Measurements from ENCODE around the gene NXPE1. TPM values are rescaled to one million over a fixed set of nuclear protein-coding genes. Genes with fewer than 3 reads are reported as not detected.

Gene NXPE1
- not detected in 2 replicates for total RNA-seq

DNA sequence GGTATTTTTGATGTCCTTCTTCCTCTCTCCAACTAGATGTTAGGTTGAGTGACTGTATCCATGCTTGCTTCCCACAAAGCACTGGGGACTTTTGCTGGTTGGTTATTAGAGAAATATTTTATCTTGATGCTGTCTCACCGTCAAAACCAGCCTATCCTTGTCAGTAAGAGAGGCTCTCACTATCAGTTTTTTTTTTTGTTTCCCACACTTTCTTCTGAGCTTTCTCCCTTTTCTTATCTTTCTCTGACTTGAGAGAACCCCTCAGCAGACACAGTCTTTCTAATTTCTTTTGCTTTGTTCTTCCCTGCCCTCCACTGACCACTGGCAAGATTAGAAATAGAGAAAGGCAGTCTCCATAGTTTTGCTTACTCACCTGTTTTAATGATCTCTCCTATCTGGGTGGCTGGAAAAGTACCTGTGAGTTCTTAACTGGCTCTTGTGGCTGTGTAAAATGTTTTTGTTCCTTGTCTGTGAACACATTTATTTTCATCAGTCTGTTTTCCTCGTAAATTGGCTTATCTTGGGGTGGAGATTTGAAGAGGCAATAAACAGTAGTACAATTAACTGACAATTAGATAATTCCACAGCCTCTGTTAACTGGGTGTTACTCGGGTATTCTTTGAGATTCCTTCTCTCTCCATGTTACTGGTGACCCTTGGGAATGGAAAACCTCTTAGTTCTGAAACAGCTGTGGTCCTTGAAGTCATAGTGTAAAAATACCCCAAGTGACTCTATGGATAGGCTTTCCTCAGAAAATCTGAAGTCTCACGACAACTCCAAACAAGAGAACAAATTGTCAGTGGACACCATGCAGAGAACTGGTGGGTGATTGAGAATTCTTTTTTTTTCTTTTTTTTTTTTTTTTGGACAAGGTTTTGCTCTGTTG is at the start of gene NXPE1:
Gene NXPE1 (minus strand): TSS at position 457 of the 886 bp plus-strand sequence. CDS start 8,680 bp downstream, outside the sequence.

DNA sequence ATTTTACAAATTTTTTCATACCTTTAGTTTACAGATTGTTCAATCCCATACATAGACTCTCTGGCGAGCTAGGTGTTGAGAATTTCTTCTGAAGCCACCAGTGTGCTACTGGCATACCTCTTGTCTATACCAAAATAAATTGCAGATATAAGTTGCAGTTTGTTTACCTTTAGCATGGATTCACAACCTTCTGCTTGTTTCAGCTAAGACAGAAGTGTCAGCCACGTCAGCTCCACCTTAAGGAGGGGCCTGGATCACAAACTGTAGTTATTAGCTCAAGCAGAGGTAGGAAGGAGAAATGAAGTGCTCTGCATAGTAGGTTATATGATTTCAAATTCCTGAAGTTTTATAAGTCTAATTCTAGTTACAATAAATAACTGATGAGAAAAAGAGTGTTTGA is 35.9 kb upstream of the NXPE1 start, which contains the start of gene NXPE4:
Gene NXPE4 (minus strand): TSS at position 216 of the 400 bp plus-strand sequence. CDS start 1,027 bp downstream, outside the sequence.

Other genes starting within 250 kb of the NXPE1 start
- gene C11orf71, start 159.4 kb downstream of the NXPE1 start, total RNA-seq: 4.0 and 5.5 TPM in 2 replicates
- 25.7 and 27.2 TPM in 2 replicates for gene RBM7, start 159.2 kb downstream of the NXPE1 start, total RNA-seq
- gene REXO2, start 120.4 kb downstream of the NXPE1 start, total RNA-seq: 162 and 174 TPM in 2 replicates
- not detected in 2 replicates for gene NXPE4, start 35.9 kb upstream of the NXPE1 start, total RNA-seq
- under 0.01 TPM in 1 of 2 replicates, not detected in the other for gene NXPE2, start 118.6 kb upstream of the NXPE1 start, total RNA-seq